ENCODE results near the gene NVL.
"Not testable (repeated sequence)": the region's sequence is repeated elsewhere in the genome, so short reads cannot be mapped to it uniquely, and the experiment has no call there.

NVL gene

DNA sequence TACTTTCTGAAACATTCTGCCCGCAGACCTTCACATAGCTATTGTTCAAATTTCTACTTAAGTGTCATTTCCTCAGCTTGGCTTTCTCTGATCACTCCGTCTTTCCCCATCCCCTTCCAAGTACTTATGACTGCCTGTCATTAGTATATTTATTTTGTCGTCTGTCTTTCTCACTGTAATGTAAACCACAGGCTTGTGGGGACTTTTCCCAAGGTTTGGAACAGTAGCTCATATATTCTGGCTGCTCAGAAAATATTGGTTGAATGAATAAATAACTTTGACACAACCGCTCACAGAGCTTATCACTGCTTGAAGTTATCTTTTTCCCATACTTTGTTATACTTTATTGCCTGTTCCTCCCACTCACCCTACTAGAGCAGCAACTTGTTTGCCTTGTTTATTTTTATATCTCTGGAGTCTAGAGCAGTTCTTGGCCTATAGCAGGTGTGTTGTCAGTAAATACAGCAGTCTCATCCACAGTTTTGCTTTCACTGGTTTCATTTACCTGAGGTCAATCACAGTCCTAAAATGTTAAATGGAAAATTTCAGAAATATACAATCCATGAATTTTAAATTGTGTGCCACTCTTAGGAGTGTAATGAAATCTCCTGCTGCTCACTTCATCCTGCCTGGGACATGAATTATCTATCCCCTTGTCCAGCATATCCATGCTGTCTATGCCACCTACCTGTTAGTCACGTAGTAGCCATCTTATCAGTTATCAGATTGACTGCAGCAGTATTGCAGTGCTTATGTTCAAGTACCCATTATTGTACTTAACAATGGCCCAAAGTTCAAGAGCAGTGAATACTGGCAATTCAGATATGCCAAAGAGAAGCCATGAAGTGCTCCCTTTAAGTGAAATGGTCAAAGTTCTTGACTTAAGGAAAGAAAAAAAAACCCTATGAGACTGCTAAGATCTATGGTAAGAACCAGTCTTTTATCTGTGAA lies 24.3 kb upstream of the NVL start:
- no peaks in the 10 kb centered on the region for H3K27me3 ChIP-seq (ENCODE audit: control insufficient read depth, insufficient read depth, low read length)
- H3K27ac ChIP-seq (ENCODE audit: low read length) = no peak overlapping the region
- H3K4me1 ChIP-seq (ENCODE audit: control insufficient read depth, low read depth, low read length) = peaks cover 14% of the 10 kb centered on the region
- H3K36me3 ChIP-seq (ENCODE audit: control insufficient read depth, low read depth, low read length) = no peaks in the 10 kb centered on the region
- no peaks in the 10 kb centered on the region for H3K9me3 ChIP-seq (ENCODE audit: control insufficient read depth, low read depth, low read length)
- no peak overlapping the region for H3K4me3 ChIP-seq (ENCODE audit: low read length)
- no peak overlapping the region for H3K9ac ChIP-seq (ENCODE audit: low read length)

DNA sequence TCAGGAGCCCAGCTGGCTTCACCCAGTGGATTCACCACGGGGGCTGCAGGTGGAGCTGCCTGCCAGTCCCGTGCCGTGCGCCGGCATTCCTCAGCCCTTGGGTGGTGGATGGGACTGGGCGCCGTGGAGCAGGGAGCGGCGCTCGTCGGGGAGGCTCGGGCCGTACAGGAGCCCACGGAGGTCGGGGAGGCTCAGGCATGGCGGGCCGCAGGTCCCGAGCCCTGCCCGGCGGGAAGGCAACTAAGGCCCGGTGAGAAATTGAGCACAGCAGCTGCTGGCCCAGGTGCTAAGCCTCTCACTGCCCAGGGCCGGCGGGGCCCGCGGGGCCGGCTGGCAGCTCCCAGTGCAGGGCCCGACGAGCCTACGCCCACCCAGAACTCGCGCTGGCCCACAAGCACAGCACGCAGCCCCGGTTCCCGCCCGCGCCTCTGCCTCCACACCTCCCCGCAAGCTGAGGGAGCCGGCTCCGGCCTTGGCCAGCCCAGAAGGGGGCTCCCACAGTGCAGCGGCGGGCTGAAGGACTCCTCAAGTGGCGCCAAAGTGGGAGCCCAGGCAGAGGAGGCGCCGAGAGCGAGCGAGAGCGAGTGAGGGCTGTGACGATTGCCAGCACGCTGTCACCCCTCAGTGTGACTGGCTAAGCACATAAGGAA lies 22.6 kb upstream of the NVL start:
- not testable (repeated sequence) for H3K27me3 ChIP-seq (ENCODE audit: control insufficient read depth, insufficient read depth, low read length); H3K9me3 ChIP-seq (ENCODE audit: control insufficient read depth, low read depth, low read length); H3K9ac ChIP-seq (ENCODE audit: low read length); H3K4me1 ChIP-seq (ENCODE audit: control insufficient read depth, low read depth, low read length); H3K36me3 ChIP-seq (ENCODE audit: control insufficient read depth, low read depth, low read length); H3K27ac ChIP-seq (ENCODE audit: low read length); H3K4me3 ChIP-seq (ENCODE audit: low read length)

DNA sequence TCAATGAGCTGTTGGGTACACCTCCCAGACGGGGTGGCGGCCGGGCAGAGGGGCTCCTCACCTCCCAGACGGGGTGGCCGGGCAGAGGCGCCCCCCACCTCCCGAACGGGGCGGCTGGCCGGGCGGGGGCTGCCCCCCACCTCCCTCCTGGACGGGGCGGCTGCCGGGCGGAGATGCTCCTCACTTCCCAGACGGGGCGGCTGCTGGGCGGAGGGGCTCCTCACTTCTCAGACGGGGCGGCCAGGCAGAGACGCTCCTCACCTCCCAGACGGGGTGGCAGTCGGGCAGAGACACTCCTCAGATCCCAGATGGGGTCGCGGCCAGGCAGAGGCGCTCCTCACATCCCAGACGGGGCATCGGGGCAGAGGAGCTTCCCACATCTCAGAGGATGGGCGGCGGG lies 19.7 kb upstream of the NVL start:
- not testable (repeated sequence) for H3K27ac ChIP-seq (ENCODE audit: low read length); H3K27me3 ChIP-seq (ENCODE audit: control insufficient read depth, insufficient read depth, low read length); H3K36me3 ChIP-seq (ENCODE audit: control insufficient read depth, low read depth, low read length); H3K4me1 ChIP-seq (ENCODE audit: control insufficient read depth, low read depth, low read length); H3K9me3 ChIP-seq (ENCODE audit: control insufficient read depth, low read depth, low read length); H3K9ac ChIP-seq (ENCODE audit: low read length); H3K4me3 ChIP-seq (ENCODE audit: low read length)

- Histone ChIP-seq H3K27ac (ENCODE audit: low read length) (no peak overlapping the region), H3K9me3 (ENCODE audit: control insufficient read depth, low read depth, low read length) (peaks cover 9% of the 10 kb centered on the region), H3K4me1 (ENCODE audit: control insufficient read depth, low read depth, low read length) (no peaks in the 10 kb centered on the region), H3K4me3 (ENCODE audit: low read length) (no peak overlapping the region), H3K36me3 (ENCODE audit: control insufficient read depth, low read depth, low read length) (no peaks in the 10 kb centered on the region), H3K27me3 (ENCODE audit: control insufficient read depth, insufficient read depth, low read length) (no peaks in the 10 kb centered on the region), H3K9ac (ENCODE audit: low read length) (no peak overlapping the region)
These were observed 18.2 kb upstream of the NVL start for GRCh38 chr1:224348137-224348536.

- Histone ChIP-seq H3K4me1 (ENCODE audit: control insufficient read depth, low read depth, low read length) (peaks cover 7% of the 10 kb centered on the region), H3K4me3 (ENCODE audit: low read length) (no peak overlapping the region), H3K9me3 (ENCODE audit: control insufficient read depth, low read depth, low read length) (peaks cover 14% of the 10 kb centered on the region), H3K36me3 (ENCODE audit: control insufficient read depth, low read depth, low read length) (no peaks in the 10 kb centered on the region), H3K9ac (ENCODE audit: low read length) (no peak overlapping the region), H3K27me3 (ENCODE audit: control insufficient read depth, insufficient read depth, low read length) (no peaks in the 10 kb centered on the region), H3K27ac (ENCODE audit: low read length) (no peak overlapping the region)
These were observed 13.7 kb upstream of the NVL start for GRCh38 chr1:224343679-224344078.

GRCh38 chr1:224340453-224341384 lies 10.7 kb upstream of the NVL start:
- Histone ChIP-seq H3K27ac (ENCODE audit: low read length) (peak overlapping the region; percentile 49), H3K9me3 (ENCODE audit: control insufficient read depth, low read depth, low read length) (peaks cover 14% of the 10 kb centered on the region), H3K9ac (ENCODE audit: low read length) (peak overlapping the region; percentile 64), H3K4me3 (ENCODE audit: low read length) (peak overlapping the region; percentile 54)
- H3K36me3 ChIP-seq (ENCODE audit: control insufficient read depth, low read depth, low read length); H3K27me3 ChIP-seq (ENCODE audit: control insufficient read depth, insufficient read depth, low read length); H3K4me1 ChIP-seq (ENCODE audit: control insufficient read depth, low read depth, low read length): not testable (repeated sequence)

GRCh38 chr1:224339442-224340033 lies 9.6 kb upstream of the NVL start:
- H3K27ac ChIP-seq (ENCODE audit: low read length) = peak overlapping the region; percentile 76
- no peaks in the 10 kb centered on the region for H3K36me3 ChIP-seq (ENCODE audit: control insufficient read depth, low read depth, low read length)
- peaks cover 7% of the 10 kb centered on the region for H3K4me1 ChIP-seq (ENCODE audit: control insufficient read depth, low read depth, low read length)
- H3K4me3 ChIP-seq (ENCODE audit: low read length) = no peak overlapping the region
- H3K27me3 ChIP-seq (ENCODE audit: control insufficient read depth, insufficient read depth, low read length) = no peaks in the 10 kb centered on the region
- H3K9ac ChIP-seq (ENCODE audit: low read length) = peak overlapping the region; percentile 41
- H3K9me3 ChIP-seq (ENCODE audit: control insufficient read depth, low read depth, low read length) = peaks cover 14% of the 10 kb centered on the region

- no peak overlapping the region for H3K4me3 ChIP-seq (ENCODE audit: low read length)
- H3K9ac ChIP-seq (ENCODE audit: low read length) = no peak overlapping the region
- peaks cover 7% of the 10 kb centered on the region for H3K4me1 ChIP-seq (ENCODE audit: control insufficient read depth, low read depth, low read length)
- H3K27me3 ChIP-seq (ENCODE audit: control insufficient read depth, insufficient read depth, low read length) = no peaks in the 10 kb centered on the region
- H3K9me3 ChIP-seq (ENCODE audit: control insufficient read depth, low read depth, low read length) = peaks cover 6% of the 10 kb centered on the region
- H3K36me3 ChIP-seq (ENCODE audit: control insufficient read depth, low read depth, low read length) = no peaks in the 10 kb centered on the region
- H3K27ac ChIP-seq (ENCODE audit: low read length) = no peak overlapping the region
These were observed 8.3 kb upstream of the NVL start for GRCh38 chr1:224338150-224338838.

- H3K4me1 ChIP-seq (ENCODE audit: control insufficient read depth, low read depth, low read length) = peaks cover under 1% of the 10 kb centered on the region
- H3K36me3 ChIP-seq (ENCODE audit: control insufficient read depth, low read depth, low read length) = no peaks in the 10 kb centered on the region
- no peak overlapping the region for H3K27ac ChIP-seq (ENCODE audit: low read length)
- H3K9me3 ChIP-seq (ENCODE audit: control insufficient read depth, low read depth, low read length) = no peaks in the 10 kb centered on the region
- no peak overlapping the region for H3K4me3 ChIP-seq (ENCODE audit: low read length)
- H3K9ac ChIP-seq (ENCODE audit: low read length) = no peak overlapping the region
- no peaks in the 10 kb centered on the region for H3K27me3 ChIP-seq (ENCODE audit: control insufficient read depth, insufficient read depth, low read length)
These were observed 4.2 kb upstream of the NVL start for GRCh38 chr1:224333939-224334786.

DNA sequence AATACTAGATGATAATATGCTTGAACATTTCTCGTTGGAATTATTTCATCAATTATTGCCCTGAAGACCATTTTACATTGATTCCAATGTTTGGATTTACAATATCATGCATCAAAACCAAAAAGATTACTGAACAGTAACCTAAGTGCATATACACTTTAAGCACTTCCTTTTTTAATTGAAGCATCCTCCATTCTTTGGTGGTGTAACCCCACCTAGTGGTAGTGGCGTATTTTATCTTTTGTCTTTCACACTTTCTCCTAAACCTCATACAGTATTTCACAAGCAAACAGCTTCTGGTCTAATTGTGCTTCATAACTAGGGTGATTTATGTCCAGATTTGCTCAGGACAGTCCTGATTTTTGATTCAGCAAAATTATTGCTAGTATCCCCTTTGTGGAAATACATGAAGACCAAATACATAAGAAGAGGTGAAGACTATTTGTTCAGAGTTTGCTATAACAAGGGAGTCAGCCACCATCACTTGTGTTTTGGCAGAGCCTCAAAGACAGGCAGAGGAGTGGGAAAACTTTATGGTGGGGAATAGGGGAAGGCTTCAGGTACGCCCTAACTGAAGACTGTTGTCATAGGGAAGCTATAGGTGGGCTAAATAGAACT lies 3.4 kb upstream of the NVL start:
- no peaks in the 10 kb centered on the region for H3K27me3 ChIP-seq (ENCODE audit: control insufficient read depth, insufficient read depth, low read length)
- no peaks in the 10 kb centered on the region for H3K9me3 ChIP-seq (ENCODE audit: control insufficient read depth, low read depth, low read length)
- no peak overlapping the region for H3K27ac ChIP-seq (ENCODE audit: low read length)
- no peak overlapping the region for H3K4me3 ChIP-seq (ENCODE audit: low read length)
- H3K9ac ChIP-seq (ENCODE audit: low read length) = no peak overlapping the region
- H3K4me1 ChIP-seq (ENCODE audit: control insufficient read depth, low read depth, low read length) = peaks cover 3% of the 10 kb centered on the region
- H3K36me3 ChIP-seq (ENCODE audit: control insufficient read depth, low read depth, low read length) = no peaks in the 10 kb centered on the region
